ENCODE data around the gene PACSIN1.

The PACSIN1 gene

DNA sequence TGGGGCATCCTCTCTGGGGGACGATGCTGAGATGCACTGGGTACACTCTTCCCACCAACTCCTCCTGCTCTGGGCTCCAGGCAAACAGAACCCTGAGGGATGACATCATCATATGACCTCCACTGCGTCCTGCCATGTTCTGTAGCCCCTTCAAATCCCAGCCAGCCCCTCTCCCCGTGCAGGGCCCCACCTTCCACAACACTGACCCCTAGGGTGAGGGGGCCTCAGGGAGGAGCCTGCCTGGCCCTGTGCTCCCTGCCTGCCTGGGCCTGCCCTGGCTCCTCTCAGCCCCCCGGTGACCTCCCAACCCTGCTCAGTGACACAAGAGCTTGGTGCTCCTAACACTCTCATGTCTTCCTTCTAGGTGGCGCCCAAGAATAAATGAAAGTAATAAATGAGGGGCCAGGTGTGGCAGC, 99.9 kb downstream of the PACSIN1 start:
- DNase-seq: no peak

DNA sequence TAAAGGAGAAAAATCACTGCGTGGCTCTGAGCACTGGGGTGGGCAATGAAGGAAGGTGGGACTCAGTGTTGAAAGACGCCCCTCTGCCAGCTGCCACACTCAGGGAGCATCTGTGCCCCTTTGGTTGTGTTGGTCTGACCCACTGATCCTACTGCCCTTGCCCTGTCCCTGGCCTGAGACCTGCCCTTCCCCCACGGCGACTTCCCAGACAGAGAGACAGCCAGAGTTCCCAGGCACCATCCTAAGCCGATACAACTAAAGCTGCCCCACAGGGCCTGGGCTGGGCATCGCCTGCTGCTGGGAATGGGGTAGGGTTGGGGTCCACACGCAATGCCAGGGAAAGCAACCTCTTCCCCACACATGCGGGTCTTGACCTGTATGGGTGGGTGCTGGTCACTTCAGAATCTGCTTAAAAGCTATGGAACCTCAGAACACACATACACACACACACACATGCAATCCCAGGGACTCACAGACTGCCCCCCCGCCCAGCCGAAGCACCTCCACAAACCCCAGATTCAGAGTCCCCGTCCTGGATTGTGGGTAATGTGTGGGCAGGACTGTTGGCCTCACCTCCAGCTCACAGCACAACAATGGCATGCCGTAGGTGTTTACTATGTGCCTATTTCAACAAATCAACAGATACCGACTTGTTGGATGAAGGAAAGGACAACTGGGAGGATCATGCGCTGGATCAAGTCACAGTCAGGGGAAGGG, 101.1 kb downstream of the PACSIN1 start:
- DNase-seq: no peak

DNA sequence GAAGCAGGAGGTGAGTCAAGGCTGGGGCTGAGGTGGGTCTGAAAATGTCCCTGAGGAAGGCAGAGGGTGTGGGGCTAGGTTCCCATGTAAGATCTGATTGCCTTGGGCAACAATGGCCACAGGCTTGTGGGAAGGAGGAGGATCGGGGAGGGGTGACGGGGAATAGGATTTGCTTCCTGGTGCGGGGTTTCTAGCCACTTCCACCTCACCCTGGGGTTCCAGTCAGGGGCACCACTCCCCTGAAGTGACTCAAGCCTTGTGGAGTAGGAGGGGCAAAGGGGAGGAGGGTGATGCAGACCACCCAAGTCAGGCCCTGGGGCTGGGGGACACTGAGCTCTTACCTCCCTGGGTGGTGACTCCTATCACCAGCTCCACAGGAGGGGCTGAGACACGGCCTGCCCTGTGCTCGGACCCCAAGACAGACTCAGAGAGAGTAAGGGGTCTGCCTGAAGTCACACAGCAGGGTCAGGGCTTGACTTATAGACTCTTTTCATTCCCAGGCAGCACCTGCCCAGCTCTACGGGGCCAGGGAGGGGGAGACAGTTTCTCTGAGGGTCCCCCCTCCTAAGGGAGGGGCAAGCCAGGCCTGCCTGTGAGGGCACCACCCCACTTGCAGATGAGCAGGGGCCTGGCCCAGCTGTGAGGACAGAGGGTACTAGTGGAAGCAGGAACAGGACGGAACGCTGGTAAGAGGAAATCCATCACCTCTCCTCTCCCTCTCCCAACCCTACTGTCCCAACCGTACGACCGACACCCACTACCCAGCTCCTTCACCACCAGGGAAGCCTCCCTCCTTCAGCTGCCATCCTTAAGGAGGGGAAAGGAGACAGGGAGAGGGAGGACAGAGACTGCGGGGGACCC, 102.7 kb downstream of the PACSIN1 start:
- no peak for DNase-seq

DNA sequence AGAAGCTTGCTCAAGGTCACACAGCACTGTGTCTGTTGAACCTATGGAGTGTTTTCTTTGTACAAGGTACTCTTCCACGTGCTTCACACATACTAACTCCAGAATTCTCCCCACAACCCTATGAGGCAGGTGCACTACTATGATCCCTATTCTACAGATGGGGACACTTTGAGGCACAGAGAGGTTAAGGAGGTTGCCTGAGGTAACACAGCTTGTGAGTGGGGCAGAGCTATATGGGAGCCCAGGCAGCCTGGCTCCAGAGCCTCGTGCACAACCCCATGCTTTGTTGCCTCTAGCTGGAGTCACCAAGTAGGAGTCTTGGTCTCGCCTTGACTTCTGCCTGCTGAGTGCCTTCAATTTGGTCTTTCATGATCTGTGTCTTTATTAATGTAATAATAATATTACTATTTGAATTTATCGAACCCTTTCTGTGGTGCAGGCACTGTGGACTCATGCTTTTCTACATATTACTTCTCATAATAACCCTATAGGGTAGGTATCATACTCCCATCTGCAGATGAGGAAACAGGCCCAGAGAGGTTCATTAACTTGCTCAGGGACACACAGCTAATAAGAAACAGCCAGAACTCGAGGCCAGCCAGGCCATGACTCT, 103.6 kb downstream of the PACSIN1 start:
- DNase-seq: no peak

DNA sequence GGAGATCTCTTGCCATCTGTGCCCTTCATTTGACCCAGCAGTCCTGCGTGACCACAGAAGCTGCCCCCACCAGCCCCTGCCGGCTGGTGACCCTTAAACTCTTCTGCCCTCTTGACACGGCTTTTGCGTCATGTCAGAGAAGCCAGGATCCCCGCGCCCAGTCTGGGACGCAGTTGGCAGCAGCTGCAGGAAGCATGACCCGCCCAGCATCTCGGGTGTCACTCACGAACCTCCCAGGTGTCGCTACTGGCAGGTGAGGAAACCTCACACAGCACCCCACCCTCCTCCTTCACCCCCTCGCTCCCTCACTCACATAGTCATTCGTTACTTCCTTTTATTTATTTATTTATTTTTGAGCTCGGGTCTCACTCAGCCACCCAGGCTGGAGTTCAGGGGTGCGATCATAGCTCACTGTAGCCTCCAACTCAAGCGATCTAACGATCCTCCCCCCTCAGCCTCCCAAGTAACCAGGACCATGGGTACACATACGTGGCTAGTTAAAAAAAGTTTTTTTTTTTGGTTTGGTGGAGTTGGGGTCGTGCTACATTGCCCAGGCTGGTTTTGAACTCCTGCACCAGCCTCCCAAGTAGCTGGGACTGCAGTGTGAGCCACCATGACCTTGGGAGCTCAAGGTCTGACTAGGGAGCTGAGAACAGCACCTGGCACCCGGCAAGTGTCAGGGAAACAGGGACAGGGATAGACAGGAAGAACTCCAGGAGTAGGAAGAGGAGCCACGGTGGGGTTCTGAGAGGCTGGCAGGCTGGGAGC, 104.4 kb downstream of the PACSIN1 start:
- DNase-seq: no peak

DNA sequence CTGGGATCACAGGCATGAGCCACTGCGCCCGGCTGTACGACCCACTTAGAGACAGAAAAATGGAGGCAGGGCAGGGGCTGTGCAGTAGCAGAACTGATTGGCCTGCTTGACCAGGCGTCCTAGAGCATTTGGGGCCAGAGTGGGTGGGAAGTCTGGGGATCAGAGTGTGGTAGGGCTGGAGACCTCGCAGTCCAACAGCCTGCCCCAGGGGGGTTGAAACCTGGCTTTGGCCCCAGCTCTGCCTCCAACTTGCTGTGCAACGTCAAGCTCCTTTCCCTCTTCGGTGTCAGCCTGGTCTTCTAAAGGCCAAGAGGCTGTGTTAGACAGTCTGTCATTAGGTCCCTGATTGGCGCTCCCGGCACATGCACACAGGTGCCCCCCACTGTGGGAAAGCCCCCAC, 105.5 kb downstream of the PACSIN1 start:
- no peak for DNase-seq

DNA sequence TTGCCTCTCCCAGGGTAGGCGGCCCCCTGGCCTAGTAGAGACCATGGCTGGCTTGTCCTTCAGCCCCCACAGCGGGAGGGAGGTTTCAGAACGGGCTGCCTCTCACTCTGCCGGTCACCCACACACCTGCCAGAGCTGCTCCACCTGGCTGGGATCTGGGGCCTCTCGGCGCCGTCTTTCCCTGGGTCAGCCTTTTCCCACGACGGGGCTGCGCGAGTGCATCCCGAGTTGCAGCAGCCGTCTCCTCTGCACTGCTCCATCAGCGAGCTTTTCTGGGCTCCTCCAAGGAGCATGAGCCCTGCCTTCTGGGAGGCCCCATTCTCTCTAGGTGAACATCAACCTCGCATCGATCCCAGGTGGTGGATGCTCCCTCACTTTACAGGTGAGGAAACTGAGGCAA, 106.1 kb downstream of the PACSIN1 start:
- DNase-seq: no peak

DNA sequence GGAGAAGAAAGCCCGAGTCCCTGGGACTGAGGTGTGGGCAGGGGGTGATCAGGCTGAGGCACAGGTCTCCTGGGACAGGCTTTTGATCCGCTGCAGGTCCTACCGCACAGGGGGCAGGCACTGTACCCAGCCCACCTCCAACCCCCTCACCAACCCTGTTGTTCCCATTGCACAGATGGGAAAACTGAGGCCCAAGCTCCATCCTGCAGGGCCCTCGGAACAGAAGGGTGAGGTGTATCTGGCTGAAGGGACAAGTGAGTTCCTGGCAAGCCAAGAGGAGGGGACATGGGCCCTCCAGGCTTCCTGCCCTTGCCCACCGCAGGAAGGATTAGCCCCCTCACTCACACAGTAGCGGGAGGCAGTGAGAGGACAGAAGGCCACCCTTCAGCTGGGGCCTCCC, 106.7 kb downstream of the PACSIN1 start:
- DNase-seq: no peak

DNA sequence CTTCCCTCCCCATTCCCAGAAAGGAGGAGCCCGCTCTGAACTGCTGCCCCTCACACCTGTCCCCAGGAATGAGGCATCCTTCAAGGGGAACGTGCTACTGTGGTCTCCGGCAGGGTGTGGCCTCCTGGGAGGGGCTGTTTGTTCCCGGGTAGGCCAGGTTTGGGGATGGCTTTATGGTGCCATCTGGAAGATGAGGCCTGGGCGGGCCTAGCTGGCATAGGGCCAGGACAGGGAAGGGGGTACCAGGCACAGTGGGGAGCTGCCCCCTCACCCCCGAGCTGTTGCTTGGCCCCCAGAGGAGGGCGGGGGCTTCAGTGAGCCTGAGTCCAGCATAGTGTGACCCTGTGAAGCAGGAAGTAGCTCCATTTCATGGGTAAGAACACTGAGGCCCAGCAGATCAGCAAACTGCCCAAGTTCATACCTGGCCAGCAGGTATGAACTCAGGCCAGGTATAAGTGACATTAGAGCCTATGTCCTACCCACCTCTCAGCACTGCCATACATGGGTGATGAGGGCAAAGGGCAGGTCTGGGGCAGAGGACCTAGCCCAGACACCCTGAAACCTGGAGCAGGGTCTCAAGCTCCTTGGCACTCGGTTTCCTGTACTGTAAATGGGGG, 107.8 kb downstream of the PACSIN1 start:
- DNase-seq: no peak

DNA sequence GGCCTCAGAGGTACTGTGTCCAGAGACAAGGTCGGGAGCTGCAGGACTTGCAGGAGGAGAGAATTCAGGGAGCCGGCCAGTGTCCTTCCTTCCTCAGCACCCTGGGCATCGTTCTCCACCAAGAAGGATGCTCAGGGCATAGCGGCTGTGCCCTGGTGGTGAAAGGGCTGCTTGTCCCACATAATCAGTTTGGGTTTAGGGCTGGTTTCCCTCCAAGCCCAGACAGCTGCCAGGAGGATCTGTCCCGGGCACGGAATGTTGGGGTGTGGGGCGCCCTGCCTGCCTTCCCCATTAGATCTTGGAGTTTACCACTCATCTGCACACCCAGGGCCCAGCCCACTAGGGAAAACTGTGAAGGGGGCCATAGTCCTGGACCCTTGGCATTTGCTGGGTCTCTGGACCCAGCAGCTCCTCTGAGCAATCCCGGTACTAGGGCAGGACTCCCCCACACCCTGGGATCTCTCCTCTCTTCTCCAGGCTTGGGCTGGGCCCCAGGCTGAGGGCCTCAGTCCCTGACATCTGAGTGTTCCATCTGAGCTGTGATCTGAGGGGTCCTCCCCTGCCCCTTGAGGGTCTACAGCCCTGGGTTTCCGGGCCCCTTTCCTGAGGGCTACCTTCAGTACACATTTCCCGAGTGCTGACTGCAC, 108.9 kb downstream of the PACSIN1 start:
- no peak for DNase-seq

DNA sequence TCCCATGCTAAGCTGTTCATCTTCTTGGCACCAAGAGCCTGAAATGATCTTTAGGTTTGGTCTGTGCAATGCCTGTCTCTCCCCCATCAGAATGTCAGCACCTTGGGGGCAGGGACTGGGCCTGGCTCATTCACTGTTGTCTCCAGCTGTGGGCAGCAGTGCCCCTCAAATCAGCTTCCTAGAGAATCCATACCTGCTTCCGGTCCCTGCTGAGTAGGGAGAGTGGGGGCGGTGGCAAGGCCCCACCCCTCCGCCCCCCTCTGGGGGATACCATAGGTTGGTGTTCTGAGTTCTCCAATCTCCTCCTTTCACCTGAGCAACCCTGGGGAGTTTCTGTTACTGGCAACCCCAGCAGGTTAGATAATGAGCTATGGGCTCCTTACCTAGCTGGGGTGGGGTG, 109.5 kb downstream of the PACSIN1 start:
- DNase-seq: no peak

DNA sequence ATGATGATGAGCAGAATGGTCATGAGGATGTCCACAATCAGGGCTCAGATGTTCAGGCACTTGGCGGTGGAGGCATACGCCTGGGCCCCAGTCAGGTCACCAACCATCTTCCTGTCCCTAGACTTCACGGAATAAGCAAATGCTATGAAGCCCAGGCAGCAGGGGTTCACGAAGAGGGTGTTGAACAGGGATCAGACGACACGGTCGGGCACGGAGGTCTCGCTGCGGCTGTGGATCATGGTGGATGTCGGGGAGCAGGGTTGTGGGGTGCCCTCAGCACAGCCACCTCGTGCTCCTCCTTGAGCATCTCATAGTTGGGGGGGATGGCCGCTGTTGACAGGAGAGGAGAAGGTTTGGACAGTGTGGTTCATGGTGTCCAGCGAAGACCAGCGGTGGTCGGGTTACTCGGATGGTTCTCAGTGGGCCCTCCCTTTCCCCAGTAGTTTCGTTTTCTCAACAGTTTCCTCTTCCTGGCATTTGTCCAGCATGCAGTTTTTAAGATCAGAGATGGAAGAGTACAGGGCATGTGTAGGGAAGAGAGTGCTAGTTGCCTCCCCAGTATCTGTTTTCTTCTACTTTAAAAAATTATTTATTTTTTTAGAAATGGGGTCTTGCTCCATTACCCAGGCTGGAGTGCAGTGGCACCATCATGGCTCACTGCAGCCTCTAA, 110.5 kb downstream of the PACSIN1 start:
- DNase-seq: no peak

DNA sequence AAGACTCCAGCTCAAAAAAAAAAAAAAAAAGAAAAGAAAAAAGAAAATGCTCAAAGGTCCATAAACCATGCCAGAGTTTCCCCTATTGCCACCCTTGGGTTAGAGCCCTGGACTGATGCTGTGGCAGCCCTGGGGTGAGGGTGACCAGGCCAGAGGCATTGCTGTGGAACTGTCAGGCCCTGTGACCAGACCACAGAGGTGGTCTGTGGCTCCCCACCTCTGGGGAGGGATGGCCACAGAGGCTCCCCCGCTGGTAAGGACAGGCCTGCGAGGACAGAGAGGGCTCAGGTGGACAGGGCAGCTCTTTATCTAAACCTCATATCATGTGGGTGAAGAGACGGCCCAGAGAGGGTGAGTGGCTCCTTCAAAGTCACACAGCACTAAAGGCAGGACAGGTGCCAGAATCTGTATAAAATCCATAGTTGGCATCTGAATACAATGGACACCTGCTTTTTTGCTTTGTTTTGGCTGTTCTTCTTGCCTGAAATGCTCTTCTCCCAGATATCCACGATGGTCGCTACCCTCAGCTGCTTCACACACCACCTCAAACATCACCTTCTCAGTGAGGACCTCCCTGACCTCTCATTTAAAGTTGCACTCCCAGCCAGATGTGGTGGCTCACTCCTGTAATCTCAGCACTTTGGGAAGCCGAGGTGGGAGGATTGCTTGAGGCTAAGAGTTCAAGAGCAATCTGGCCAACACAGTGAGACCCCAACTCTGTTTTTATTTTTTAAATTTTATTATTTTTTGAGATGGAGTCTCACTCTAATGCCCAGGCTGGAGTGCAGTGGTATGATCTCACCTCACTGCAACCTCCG, 112.8 kb downstream of the PACSIN1 start:
- no peak for DNase-seq

DNA sequence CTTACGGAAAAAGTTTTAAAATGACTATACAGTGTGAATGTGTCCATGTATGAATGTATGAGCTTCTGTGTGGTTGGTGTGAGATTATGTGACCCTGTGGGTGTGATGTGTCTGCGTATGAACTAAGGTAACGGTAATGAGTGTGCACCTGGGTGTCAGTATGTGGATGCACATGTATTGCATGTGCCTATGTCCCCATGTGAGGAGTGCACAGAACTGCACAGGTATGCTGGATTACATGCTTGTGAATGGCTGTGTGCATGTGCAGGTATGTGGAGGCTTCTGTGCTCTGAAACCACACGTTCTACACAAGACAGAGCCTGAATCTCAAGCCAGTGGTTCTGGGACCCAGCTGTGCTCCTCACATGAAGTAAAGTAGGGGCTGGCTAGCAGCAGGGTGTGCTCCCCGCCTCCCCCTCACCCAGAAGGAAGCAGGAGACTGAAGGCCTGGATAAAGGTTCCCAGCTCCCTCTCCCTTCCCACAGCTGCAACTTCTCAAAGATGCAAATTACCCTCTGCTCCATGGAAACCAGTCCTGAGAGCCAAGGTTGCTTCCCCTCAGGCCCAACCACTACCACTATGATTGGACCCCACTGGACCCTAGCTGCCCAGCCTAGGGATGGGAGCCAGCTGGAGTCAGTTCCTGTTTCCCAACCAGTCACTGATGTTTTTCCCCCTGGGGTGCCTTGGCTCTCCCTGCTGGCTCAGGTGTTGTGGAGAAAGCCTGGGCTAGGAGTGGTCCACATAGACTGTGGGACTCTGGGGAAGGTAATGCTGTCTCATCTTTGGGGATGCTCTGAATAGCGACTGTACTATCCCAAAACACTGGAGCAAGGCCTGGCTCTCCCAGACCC, 115.1 kb downstream of the PACSIN1 start:
- DNase-seq: no peak

DNA sequence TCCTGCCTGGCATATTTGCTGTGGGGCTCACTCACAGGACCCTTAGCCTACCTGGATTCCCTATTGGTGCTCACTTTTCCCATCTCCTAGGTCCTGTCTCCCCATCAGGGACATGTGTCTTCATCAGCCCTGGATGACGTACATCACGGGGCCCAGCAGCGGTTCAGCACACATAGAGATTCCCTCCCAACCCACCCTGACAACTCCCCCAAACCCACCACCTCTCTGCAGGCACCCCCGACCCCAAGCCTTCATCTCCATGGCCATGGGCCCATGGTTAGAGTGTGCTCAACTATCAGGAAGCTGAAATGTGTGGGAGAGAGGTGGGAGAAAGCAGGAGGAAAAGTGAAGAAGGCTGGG, 115.7 kb downstream of the PACSIN1 start:
- DNase-seq: no peak

DNA sequence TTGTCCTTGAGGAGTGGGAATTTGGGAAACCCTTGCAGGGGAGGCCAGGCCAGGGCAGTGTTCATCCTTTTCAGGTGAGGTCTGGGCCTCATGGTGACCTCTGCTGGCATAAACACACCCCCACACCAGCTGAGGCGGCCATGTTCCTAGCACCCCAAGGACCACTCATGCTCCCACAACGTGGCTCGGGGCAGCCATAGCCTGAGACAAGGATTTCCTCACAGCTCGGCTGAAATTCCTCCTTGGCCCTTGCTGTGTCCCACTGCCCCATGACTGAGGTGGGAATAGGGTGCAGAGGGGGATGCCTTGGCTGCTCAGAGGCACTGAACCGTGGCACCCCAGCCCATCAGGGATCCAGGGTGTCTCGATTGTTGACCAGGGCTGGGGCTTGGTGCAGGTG, 117.6 kb downstream of the PACSIN1 start:
- DNase-seq: no peak

DNA sequence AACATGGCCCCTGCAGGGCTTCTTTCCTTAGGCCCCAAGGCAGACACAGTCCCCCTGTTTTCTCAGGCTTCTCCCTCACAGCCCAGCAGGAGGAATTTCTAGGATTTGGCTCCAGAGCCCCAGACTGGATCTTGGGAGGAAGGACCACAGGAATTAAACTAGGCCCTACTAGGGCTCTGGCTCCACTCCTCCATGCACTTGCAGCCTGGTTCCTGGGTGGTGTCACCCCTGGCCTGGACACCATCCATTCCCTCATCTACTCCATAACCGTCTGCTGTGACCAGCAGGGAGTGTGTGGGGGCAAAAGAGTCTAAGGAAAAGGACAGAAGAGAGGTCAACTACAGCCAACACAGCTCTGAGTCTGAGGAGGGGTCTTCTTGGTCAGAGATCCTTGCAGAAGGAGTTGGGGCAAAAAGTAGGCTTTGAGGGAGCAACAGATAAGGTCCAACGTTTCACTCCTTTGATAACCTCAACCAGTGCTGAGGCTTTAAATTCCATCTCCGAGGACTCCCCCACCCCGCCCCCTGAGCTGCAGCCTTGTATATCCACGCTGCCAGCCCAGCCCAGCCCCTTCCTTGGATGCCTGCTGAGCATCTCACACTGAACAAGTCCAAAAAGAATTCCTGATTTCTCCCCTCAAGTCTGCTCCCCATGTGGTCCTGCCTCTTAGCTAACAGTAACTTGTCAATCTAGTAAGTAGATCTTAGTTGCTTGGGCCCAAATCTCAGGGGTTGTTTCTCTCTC, 118.2 kb downstream of the PACSIN1 start:
- DNase-seq: no peak

DNA sequence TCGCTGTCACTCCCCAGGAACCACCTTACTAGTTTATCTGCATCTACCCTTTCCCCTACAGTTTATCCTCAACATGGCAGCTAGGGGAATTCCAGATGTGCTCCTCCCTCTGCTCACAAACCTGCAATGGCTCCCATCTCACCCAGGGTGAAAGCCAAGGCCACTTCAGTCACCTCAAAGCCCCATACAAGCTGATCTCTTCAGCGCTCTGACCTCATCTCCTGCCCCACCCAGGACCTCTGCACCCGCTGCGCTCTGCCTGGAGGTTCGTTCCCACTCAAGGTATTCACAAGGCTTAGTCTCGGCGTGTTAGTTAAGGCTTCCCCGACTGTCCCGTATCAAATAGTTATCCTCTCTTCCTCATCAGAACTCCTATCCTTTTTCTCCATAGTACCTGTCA, 118.8 kb downstream of the PACSIN1 start:
- DNase-seq: no peak

Data from NCI-H446 treated with DMSO at 0.1 percent for 48 hours (cell line).